ENCODE measurements around the gene PSMA5. TPM values are rescaled to one million over a fixed set of nuclear protein-coding genes. Genes with fewer than 3 reads are reported as not detected.
A peak's percentile ranks its signal among the peaks of the same experiment; 100 is the strongest.

The PSMA5 gene
- polyA plus RNA-seq, 1 donor from 2014 or later, result 99.8 TPM

DNA sequence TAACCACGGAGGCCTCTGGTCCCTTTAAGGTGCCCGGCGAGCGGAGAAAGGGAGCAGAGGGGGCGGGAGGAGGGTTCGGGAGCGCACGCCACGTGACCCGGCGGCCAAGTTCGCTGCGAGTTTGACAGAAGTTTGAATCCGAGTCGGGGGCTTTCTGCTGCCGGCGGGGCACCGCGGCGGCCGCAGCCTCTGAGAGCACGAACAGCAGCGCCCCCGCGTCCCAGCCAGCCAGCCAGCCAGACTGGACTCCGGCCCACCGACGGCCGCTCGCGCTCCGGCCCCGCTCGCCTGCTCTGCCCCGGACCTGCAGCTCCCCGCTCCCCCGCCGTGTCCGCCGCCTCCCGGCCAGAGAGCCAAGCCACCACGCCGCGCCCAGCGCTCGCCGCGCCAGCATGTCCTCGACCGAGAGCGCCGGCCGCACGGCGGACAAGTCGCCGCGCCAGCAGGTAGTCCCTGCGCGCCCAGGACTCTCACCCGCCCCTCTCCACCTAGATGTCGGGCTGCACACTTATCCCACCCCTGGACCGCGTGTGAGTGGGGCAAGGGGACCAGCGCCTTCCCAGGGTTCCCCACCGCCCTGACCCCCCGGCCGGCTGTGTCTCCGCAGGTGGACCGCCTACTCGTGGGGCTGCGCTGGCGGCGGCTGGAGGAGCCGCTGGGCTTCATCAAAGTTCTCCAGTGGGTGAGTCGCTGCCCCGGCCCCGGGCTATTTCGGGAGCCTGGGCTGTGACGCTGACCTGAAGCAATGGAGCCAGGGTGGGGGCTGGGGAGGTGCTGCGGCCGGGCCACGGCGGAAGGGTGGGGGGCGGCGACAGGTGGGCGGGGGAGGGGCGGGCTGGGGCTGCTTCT, 40.4 kb upstream of the PSMA5 start, which contains the start of gene SYPL2:
Gene SYPL2 (plus strand): TSS at position 95 of the 849 bp plus-strand sequence. CDS start 298 bp downstream, at position 393.
- Histone ChIP-seq H3K36me3 (ENCODE audit: insufficient read depth, low read length) (no peaks in the 10 kb centered on the region), H3F3A (ENCODE audit: insufficient read depth, low read length, poor library complexity, severe bottlenecking) (no peaks in the 10 kb centered on the region), H3K27me3 (ENCODE audit: insufficient read depth, low read depth, low read length) (peaks cover 84% of the 10 kb centered on the region), H3K9me3 (ENCODE audit: low read length) (no peaks in the 10 kb centered on the region), H3K9me2 (ENCODE audit: insufficient read depth, low read length) (no peaks in the 10 kb centered on the region), H3K9ac (ENCODE audit: low read length) (no peak within 1 kb of the TSS), H3K4me2 (ENCODE audit: low read length) (no peak within 1 kb of the TSS), H3K4me3 (ENCODE audit: low read length) (peak within 1 kb of the TSS; percentile 55), H3K79me2 (replicated peaks; ENCODE audit: insufficient read depth, low read length) (no peaks in the 10 kb centered on the region), H4K20me1 (ENCODE audit: insufficient read depth) (no peaks in the 10 kb centered on the region), H3K27ac (ENCODE audit: low read length) (no peak within 1 kb of the TSS), H2AFZ (ENCODE audit: low read depth, low read length) (no peak within 1 kb of the TSS)
- TF ChIP-seq MXI1 (conservative IDR thresholded peaks at IDR 0.05; ENCODE audit: poor library complexity, severe bottlenecking) (no peak), EZH2 (IDR thresholded peaks at IDR 0.05; ENCODE audit: borderline replicate concordance, insufficient read depth, low read length, poor library complexity, severe bottlenecking) (peak; percentile 53)

DNA sequence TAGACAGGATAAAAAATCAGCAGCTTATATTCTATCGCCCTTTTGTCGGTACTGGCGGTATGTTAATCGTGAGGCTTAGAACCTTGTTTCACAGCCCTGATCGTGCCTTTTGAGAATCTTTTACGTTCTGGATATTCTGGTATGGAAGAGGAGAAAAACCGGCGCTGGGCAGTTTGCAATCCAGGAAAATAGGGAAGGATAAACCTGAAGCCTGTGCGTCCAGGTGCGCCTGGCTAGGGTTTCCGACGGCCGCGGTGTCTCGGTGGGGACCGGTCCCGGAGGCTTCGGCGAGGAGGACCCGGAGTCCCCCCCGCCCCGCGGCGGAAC, 39.8 kb upstream of the PSMA5 start:
- Histone ChIP-seq H3F3A (ENCODE audit: insufficient read depth, low read length, poor library complexity, severe bottlenecking) (no peaks in the 10 kb centered on the region), H3K27ac (ENCODE audit: low read length) (no peak overlapping the region), H4K20me1 (ENCODE audit: insufficient read depth) (no peaks in the 10 kb centered on the region), H3K79me2 (replicated peaks; ENCODE audit: insufficient read depth, low read length) (no peaks in the 10 kb centered on the region), H3K9me2 (ENCODE audit: insufficient read depth, low read length) (no peaks in the 10 kb centered on the region), H3K9me3 (ENCODE audit: low read length) (no peaks in the 10 kb centered on the region), H2AFZ (ENCODE audit: low read depth, low read length) (no peak overlapping the region), H3K4me2 (ENCODE audit: low read length) (no peak overlapping the region), H3K27me3 (ENCODE audit: insufficient read depth, low read depth, low read length) (peaks cover 82% of the 10 kb centered on the region), H3K9ac (ENCODE audit: low read length) (no peak overlapping the region), H3K36me3 (ENCODE audit: insufficient read depth, low read length) (no peaks in the 10 kb centered on the region), H3K4me3 (ENCODE audit: low read length) (peak overlapping the region; percentile 55)
- TF ChIP-seq TAF1 (IDR thresholded peaks at IDR 0.05; ENCODE audit: low read depth), result no peak
- TF ChIP-seq EZH2 (IDR thresholded peaks at IDR 0.05; ENCODE audit: borderline replicate concordance, insufficient read depth, low read length, poor library complexity, severe bottlenecking), result no peak
- TF ChIP-seq, protein P1, sequence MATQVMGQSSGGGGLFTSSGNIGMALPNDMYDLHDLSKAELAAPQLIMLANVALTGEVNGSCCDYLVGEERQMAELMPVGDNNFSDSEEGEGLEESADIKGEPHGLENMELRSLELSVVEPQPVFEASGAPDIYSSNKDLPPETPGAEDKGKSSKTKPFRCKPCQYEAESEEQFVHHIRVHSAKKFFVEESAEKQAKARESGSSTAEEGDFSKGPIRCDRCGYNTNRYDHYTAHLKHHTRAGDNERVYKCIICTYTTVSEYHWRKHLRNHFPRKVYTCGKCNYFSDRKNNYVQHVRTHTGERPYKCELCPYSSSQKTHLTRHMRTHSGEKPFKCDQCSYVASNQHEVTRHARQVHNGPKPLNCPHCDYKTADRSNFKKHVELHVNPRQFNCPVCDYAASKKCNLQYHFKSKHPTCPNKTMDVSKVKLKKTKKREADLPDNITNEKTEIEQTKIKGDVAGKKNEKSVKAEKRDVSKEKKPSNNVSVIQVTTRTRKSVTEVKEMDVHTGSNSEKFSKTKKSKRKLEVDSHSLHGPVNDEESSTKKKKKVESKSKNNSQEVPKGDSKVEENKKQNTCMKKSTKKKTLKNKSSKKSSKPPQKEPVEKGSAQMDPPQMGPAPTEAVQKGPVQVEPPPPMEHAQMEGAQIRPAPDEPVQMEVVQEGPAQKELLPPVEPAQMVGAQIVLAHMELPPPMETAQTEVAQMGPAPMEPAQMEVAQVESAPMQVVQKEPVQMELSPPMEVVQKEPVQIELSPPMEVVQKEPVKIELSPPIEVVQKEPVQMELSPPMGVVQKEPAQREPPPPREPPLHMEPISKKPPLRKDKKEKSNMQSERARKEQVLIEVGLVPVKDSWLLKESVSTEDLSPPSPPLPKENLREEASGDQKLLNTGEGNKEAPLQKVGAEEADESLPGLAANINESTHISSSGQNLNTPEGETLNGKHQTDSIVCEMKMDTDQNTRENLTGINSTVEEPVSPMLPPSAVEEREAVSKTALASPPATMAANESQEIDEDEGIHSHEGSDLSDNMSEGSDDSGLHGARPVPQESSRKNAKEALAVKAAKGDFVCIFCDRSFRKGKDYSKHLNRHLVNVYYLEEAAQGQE (IDR thresholded peaks at IDR 0.05; ENCODE audit: borderline replicate concordance), result no peak
- TF ChIP-seq MXI1 (conservative IDR thresholded peaks at IDR 0.05; ENCODE audit: poor library complexity, severe bottlenecking), result no peak
- TF ChIP-seq EP300 (conservative IDR thresholded peaks at IDR 0.05; ENCODE audit: poor library complexity, severe bottlenecking), result no peak
- no peak for TF ChIP-seq RAD21 (conservative IDR thresholded peaks at IDR 0.05)
- no peak for TF ChIP-seq POLR2AphosphoS5 (IDR thresholded peaks at IDR 0.05)
- TF ChIP-seq SMC3 (conservative IDR thresholded peaks at IDR 0.05; ENCODE audit: poor library complexity), result no peak
- TF ChIP-seq, protein P2, sequence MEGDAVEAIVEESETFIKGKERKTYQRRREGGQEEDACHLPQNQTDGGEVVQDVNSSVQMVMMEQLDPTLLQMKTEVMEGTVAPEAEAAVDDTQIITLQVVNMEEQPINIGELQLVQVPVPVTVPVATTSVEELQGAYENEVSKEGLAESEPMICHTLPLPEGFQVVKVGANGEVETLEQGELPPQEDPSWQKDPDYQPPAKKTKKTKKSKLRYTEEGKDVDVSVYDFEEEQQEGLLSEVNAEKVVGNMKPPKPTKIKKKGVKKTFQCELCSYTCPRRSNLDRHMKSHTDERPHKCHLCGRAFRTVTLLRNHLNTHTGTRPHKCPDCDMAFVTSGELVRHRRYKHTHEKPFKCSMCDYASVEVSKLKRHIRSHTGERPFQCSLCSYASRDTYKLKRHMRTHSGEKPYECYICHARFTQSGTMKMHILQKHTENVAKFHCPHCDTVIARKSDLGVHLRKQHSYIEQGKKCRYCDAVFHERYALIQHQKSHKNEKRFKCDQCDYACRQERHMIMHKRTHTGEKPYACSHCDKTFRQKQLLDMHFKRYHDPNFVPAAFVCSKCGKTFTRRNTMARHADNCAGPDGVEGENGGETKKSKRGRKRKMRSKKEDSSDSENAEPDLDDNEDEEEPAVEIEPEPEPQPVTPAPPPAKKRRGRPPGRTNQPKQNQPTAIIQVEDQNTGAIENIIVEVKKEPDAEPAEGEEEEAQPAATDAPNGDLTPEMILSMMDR (IDR thresholded peaks at IDR 0.05; ENCODE audit: poor library complexity, severe bottlenecking), result no peak

All from neural cell (in vitro differentiated cells).